ENCODE measurements around the gene SHMT2.

SHMT2 gene

GRCh38 chr12:57193706-57194245 lies 35.7 kb upstream of the SHMT2 start:
- Mint-ChIP-seq H3K4me1 (no peaks in the 10 kb centered on the region), H3K4me3 (no peak overlapping the region), H3K27me3 (no peaks in the 10 kb centered on the region), H3K9me3 (no peaks in the 10 kb centered on the region), H3K27ac (no peak overlapping the region), H3K36me3 (peaks cover 1% of the 10 kb centered on the region)

- Mint-ChIP-seq H3K36me3 (peaks cover 1% of the 10 kb centered on the region), H3K9me3 (no peaks in the 10 kb centered on the region), H3K4me1 (no peaks in the 10 kb centered on the region), H3K27me3 (no peaks in the 10 kb centered on the region), H3K4me3 (no peak overlapping the region), H3K27ac (no peak overlapping the region)
These were observed 35.3 kb upstream of the SHMT2 start for GRCh38 chr12:57194253-57194652.

- Mint-ChIP-seq H3K4me1 (no peaks in the 10 kb centered on the region), H3K27ac (no peak overlapping the region), H3K27me3 (no peaks in the 10 kb centered on the region), H3K4me3 (no peak overlapping the region), H3K9me3 (no peaks in the 10 kb centered on the region), H3K36me3 (peaks cover 1% of the 10 kb centered on the region)
These were observed 34.3 kb upstream of the SHMT2 start for GRCh38 chr12:57195186-57195585.

GRCh38 chr12:57195611-57196371 lies 33.7 kb upstream of the SHMT2 start:
- Mint-ChIP-seq H3K36me3 (peaks cover 1% of the 10 kb centered on the region), H3K4me3 (no peak overlapping the region), H3K4me1 (no peaks in the 10 kb centered on the region), H3K27me3 (no peaks in the 10 kb centered on the region), H3K27ac (no peak overlapping the region), H3K9me3 (no peaks in the 10 kb centered on the region)

GRCh38 chr12:57196439-57196838 lies 33.1 kb upstream of the SHMT2 start:
- H3K27ac Mint-ChIP-seq = no peak overlapping the region
- peaks cover 1% of the 10 kb centered on the region for H3K36me3 Mint-ChIP-seq
- H3K9me3 Mint-ChIP-seq = no peaks in the 10 kb centered on the region
- no peaks in the 10 kb centered on the region for H3K27me3 Mint-ChIP-seq
- H3K4me1 Mint-ChIP-seq = no peaks in the 10 kb centered on the region
- no peak overlapping the region for H3K4me3 Mint-ChIP-seq

GRCh38 chr12:57196956-57197355 lies 32.6 kb upstream of the SHMT2 start:
- H3K27me3 Mint-ChIP-seq = no peaks in the 10 kb centered on the region
- H3K36me3 Mint-ChIP-seq = peaks cover 1% of the 10 kb centered on the region
- H3K9me3 Mint-ChIP-seq = no peaks in the 10 kb centered on the region
- H3K27ac Mint-ChIP-seq = no peak overlapping the region
- no peaks in the 10 kb centered on the region for H3K4me1 Mint-ChIP-seq
- H3K4me3 Mint-ChIP-seq = no peak overlapping the region

GRCh38 chr12:57198329-57198728 lies 31.2 kb upstream of the SHMT2 start:
- Mint-ChIP-seq H3K27me3 (no peaks in the 10 kb centered on the region), H3K27ac (no peak overlapping the region), H3K4me3 (no peak overlapping the region), H3K4me1 (no peaks in the 10 kb centered on the region), H3K9me3 (no peaks in the 10 kb centered on the region), H3K36me3 (peaks cover 1% of the 10 kb centered on the region)

- no peak overlapping the region for H3K27ac Mint-ChIP-seq
- H3K4me3 Mint-ChIP-seq = no peak overlapping the region
- no peaks in the 10 kb centered on the region for H3K27me3 Mint-ChIP-seq
- H3K4me1 Mint-ChIP-seq = no peaks in the 10 kb centered on the region
- no peaks in the 10 kb centered on the region for H3K9me3 Mint-ChIP-seq
- peaks cover 3% of the 10 kb centered on the region for H3K36me3 Mint-ChIP-seq
These were observed 30.3 kb upstream of the SHMT2 start for GRCh38 chr12:57199191-57199590.

GRCh38 chr12:57200497-57200896 lies 29.0 kb upstream of the SHMT2 start:
- Mint-ChIP-seq H3K9me3 (no peaks in the 10 kb centered on the region), H3K4me3 (no peak overlapping the region), H3K4me1 (no peaks in the 10 kb centered on the region), H3K27me3 (no peaks in the 10 kb centered on the region), H3K27ac (no peak overlapping the region), H3K36me3 (peaks cover 3% of the 10 kb centered on the region)

GRCh38 chr12:57201219-57201618 lies 28.3 kb upstream of the SHMT2 start:
- no peaks in the 10 kb centered on the region for H3K9me3 Mint-ChIP-seq
- H3K4me1 Mint-ChIP-seq = no peaks in the 10 kb centered on the region
- no peak overlapping the region for H3K4me3 Mint-ChIP-seq
- H3K36me3 Mint-ChIP-seq = peaks cover 3% of the 10 kb centered on the region
- no peak overlapping the region for H3K27ac Mint-ChIP-seq
- no peaks in the 10 kb centered on the region for H3K27me3 Mint-ChIP-seq

- H3K27ac Mint-ChIP-seq = no peak overlapping the region
- no peak overlapping the region for H3K4me3 Mint-ChIP-seq
- H3K4me1 Mint-ChIP-seq = no peaks in the 10 kb centered on the region
- H3K9me3 Mint-ChIP-seq = no peaks in the 10 kb centered on the region
- H3K27me3 Mint-ChIP-seq = no peaks in the 10 kb centered on the region
- peaks cover 1% of the 10 kb centered on the region for H3K36me3 Mint-ChIP-seq
These were observed 27.9 kb upstream of the SHMT2 start for GRCh38 chr12:57201631-57202030.

- Mint-ChIP-seq H3K27me3 (no peaks in the 10 kb centered on the region), H3K4me3 (no peak overlapping the region), H3K9me3 (no peaks in the 10 kb centered on the region), H3K27ac (no peak overlapping the region), H3K36me3 (peaks cover 1% of the 10 kb centered on the region), H3K4me1 (no peaks in the 10 kb centered on the region)
These were observed 27.2 kb upstream of the SHMT2 start for GRCh38 chr12:57202321-57202720.

GRCh38 chr12:57203201-57203600 lies 26.3 kb upstream of the SHMT2 start:
- H3K27me3 Mint-ChIP-seq = no peaks in the 10 kb centered on the region
- H3K9me3 Mint-ChIP-seq = no peaks in the 10 kb centered on the region
- no peaks in the 10 kb centered on the region for H3K4me1 Mint-ChIP-seq
- H3K4me3 Mint-ChIP-seq = no peak overlapping the region
- H3K27ac Mint-ChIP-seq = no peak overlapping the region
- H3K36me3 Mint-ChIP-seq = peaks cover 1% of the 10 kb centered on the region

- H3K27me3 Mint-ChIP-seq = no peaks in the 10 kb centered on the region
These were observed 25.7 kb upstream of the SHMT2 start for GRCh38 chr12:57203791-57204190.

GRCh38 chr12:57204454-57204853 lies 25.1 kb upstream of the SHMT2 start:
- Mint-ChIP-seq H3K27me3 (no peaks in the 10 kb centered on the region), H3K36me3 (peaks cover 1% of the 10 kb centered on the region), H3K4me1 (no peaks in the 10 kb centered on the region), H3K27ac (no peak overlapping the region), H3K9me3 (no peaks in the 10 kb centered on the region), H3K4me3 (no peak overlapping the region)

More at GRCh38 chr12:57203791-57204190, 25.7 kb upstream of the SHMT2 start:
- no peak overlapping the region for H3K27ac Mint-ChIP-seq
- no peaks in the 10 kb centered on the region for H3K4me1 Mint-ChIP-seq
- H3K36me3 Mint-ChIP-seq = peaks cover 1% of the 10 kb centered on the region
- no peaks in the 10 kb centered on the region for H3K9me3 Mint-ChIP-seq
- no peak overlapping the region for H3K4me3 Mint-ChIP-seq

GRCh38 chr12:57205186-57205585 lies 24.3 kb upstream of the SHMT2 start:
- Mint-ChIP-seq H3K4me3 (no peak overlapping the region), H3K27me3 (no peaks in the 10 kb centered on the region), H3K4me1 (no peaks in the 10 kb centered on the region), H3K9me3 (no peaks in the 10 kb centered on the region), H3K27ac (no peak overlapping the region), H3K36me3 (peaks cover 1% of the 10 kb centered on the region)

- Mint-ChIP-seq H3K27ac (no peak overlapping the region), H3K36me3 (peaks cover 1% of the 10 kb centered on the region), H3K4me1 (no peaks in the 10 kb centered on the region), H3K9me3 (no peaks in the 10 kb centered on the region), H3K27me3 (no peaks in the 10 kb centered on the region), H3K4me3 (no peak overlapping the region)
These were observed 23.6 kb upstream of the SHMT2 start for GRCh38 chr12:57205931-57206330.

All from activated naive CD4-positive, alpha-beta T cell treated with anti-CD3 and anti-CD28 coated beads, Interleukin-2, amount 50 U/mL, for 24 hours (primary cell).